ENCODE results near the gene LDB2.

Gene LDB2

DNA sequence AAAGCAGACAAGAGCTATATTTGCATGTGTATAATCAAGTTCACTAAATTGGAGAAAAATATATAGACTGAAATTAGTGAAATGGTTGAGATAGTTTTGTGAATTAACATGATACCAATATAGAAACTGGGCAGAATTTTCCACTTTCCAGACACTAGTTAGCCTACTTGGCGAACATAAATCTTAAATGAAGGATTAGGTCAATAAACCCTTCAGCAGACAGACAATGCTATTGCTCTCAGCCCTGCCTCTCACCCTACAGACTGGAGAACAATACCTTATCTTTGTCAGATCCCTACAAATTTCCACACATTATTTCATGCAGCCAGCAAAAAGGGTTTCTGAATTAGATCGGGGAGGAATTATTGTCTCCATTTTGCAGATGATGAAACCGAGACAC, 435.8 kb downstream of the LDB2 start:
- DNase-seq (ENCODE audit: low spot score) = no peak
- H3K27ac ChIP-seq = no peak overlapping the region
- TF ChIP-seq, protein P1, sequence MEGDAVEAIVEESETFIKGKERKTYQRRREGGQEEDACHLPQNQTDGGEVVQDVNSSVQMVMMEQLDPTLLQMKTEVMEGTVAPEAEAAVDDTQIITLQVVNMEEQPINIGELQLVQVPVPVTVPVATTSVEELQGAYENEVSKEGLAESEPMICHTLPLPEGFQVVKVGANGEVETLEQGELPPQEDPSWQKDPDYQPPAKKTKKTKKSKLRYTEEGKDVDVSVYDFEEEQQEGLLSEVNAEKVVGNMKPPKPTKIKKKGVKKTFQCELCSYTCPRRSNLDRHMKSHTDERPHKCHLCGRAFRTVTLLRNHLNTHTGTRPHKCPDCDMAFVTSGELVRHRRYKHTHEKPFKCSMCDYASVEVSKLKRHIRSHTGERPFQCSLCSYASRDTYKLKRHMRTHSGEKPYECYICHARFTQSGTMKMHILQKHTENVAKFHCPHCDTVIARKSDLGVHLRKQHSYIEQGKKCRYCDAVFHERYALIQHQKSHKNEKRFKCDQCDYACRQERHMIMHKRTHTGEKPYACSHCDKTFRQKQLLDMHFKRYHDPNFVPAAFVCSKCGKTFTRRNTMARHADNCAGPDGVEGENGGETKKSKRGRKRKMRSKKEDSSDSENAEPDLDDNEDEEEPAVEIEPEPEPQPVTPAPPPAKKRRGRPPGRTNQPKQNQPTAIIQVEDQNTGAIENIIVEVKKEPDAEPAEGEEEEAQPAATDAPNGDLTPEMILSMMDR (conservative IDR thresholded peaks at IDR 0.05; ENCODE audit: low read depth) = no peak
- POLR2A ChIA-PET (ENCODE audit: low non-redundant PET) = no interaction called here
- CTCF ChIA-PET = no interaction called here

DNA sequence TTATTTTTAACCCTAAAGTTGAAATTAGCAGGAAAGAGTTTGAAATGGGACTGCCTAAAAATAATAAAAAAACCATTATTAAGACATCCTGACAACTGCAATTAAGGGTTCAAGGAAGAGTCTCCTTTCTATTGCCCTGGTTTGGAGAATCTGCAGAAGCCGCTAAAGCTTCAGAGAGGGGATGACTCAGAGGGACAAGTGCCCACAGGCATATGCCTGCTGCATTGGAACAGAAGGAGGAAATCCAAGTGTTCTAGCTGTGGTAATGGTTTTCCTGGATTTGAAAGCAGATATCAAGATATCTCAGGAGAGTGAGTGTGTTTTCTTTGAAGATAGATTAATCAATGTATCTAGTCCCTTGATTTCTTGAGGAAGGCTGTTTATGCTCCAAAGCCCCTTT, 437.1 kb downstream of the LDB2 start:
- no peak overlapping the region for H3K27ac ChIP-seq
- POLR2A ChIA-PET (ENCODE audit: low non-redundant PET) = no interaction called here
- TF ChIP-seq, protein P1 (conservative IDR thresholded peaks at IDR 0.05; ENCODE audit: low read depth) = no peak
- CTCF ChIA-PET = no interaction called here
- peak; percentile 41 for DNase-seq (ENCODE audit: low spot score)

DNA sequence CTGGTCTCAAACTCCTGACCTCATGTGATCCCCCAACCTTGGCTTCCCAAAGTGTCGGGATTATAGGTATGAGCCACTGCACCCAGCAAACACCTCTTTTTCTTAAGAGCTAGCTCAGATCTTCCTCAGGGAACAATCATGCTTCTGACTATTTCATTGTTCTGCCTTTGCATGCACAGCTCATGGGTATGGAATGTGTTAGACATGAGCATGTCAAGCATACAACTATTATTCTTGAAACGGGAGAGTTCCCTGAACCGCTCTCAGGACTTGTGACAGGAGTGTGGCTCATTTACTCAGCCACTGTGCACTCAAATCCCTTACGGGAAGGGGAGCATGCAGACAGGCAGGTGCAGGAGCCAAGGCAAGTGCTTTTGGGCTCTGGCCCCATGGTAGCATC, 440.5 kb downstream of the LDB2 start:
- TF ChIP-seq, protein P1 (conservative IDR thresholded peaks at IDR 0.05; ENCODE audit: low read depth) = no peak
- ChIA-PET CTCF (no interaction called here), POLR2A (ENCODE audit: low non-redundant PET) (no interaction called here)
- no peak for DNase-seq (ENCODE audit: low spot score)
- no peak overlapping the region for H3K27ac ChIP-seq
